Transverse colon (tissue), 4 donors: Measurements from ENCODE around the gene PDHA1. TPM values are rescaled to one million over a fixed set of nuclear protein-coding genes. Genes with fewer than 3 reads are reported as not detected.
A peak's percentile ranks its signal among the peaks of the same experiment; 100 is the strongest.

Experiments
- DNase-seq: peaks from one replicate; pipeline ENCODE4 v3.0.0-alpha.2; 2019
- H3K27ac ChIP-seq, 4 donors: fragments of 200-600 bp; sonication (generic); 2 replicates each; pipeline ENCODE4 v1.5.1; 2016 to 2018; ENCODE audit warnings: inconsistent platforms in 4 of 4
- H3K27me3 ChIP-seq: fragments of 200-600 bp; sonication (generic); 2 replicates; pipeline ENCODE4 v1.5.1; 2017; ENCODE audit warnings: inconsistent platforms
- H3K36me3 ChIP-seq, 4 donors: fragments of 200-600 bp; sonication (generic); 2 replicates each; pipeline ENCODE4 v1.5.1; 2017 to 2019; ENCODE audit warnings: inconsistent platforms in 4 of 4
- H3K4me1 ChIP-seq, 4 donors: fragments of 200-600 bp; sonication (generic); 2 replicates each; pipeline ENCODE4 v1.5.1; 2017 to 2020; ENCODE audit warnings: inconsistent platforms in 4 of 4
- H3K4me3 ChIP-seq, 4 donors: fragments of 200-600 bp; sonication (generic); 1 replicate in 1 of 4; 2 replicates in 3 of 4; pipeline versions ENCODE4 v1.5.1 to v1.6.1; 2017 to 2019; ENCODE audit warnings: inconsistent platforms in 4 of 4
- H3K9me3 ChIP-seq, 2 donors: fragments of 200-600 bp; sonication (generic); 2 replicates each; pipeline ENCODE4 v1.5.1; 2017 to 2019; ENCODE audit warnings: inconsistent platforms in 2 of 2
- EP300 ChIP-seq: sonication (generic); formaldehyde crosslinking; IDR thresholded peaks from one replicate; pipeline ENCODE4 v1.6.1; 2017; ENCODE audit warnings: antibody characterized with exemption, low read depth
- POLR2A ChIP-seq: fragments of 450-650 bp; IDR thresholded peaks from one replicate; pipeline ENCODE4 v1.6.1; 2016; ENCODE audit warnings: antibody characterized with exemption, mild to moderate bottlenecking, moderate library complexity
- POLR2AphosphoS5 ChIP-seq, 3 donors: sonication (generic); formaldehyde crosslinking; IDR thresholded peaks; one replicate each; pipeline ENCODE4 v1.6.1; 2016; ENCODE audit warnings: antibody characterized with exemption in 3 of 3
- WGBS, 2 donors: methylation state at CpG; one replicate each; pipeline ENCODE4 v1.1.5; 2018; ENCODE audit warnings: low coverage in 1 of 2; 5-methylcytosine and 5-hydroxymethylcytosine counted together
- in situ Hi-C, 4 donors: fragments of 200-750 bp; cut with MboI; loops; one replicate each; pipeline versions ENCODE4 v1.15.0 to v1.15.1; 2017; ENCODE audit warnings: low sequenced_read_pairs in 3 of 4, low pct_ligation_motif_present in 1 of 4, low pct_unique_long_range_greater_than_20kb in 1 of 4
- intact Hi-C: fragments of 100-400 bp; cut with DNase I; formaldehyde crosslinking; loops from one replicate; pipeline ENCODE4 v1.15.1; 2023; ENCODE audit warnings: low total_unique reads
- total RNA-seq, 4 donors: library from RNA; depleted of rRNA; stranded (reverse); fragments of >200 nt; gene quantifications; one replicate each; pipeline ENCODE4 v1.1.0, GENCODE V29; 2016
- TF ChIP-seq, protein P1 (sequence below), 5 experiments: fragments of 200-600 bp in 3 of 5; fragments of 450-650 bp in 2 of 5; sonication (generic) in 3 of 5; IDR thresholded peaks; 1 replicate in 2 of 5; 2 replicates in 3 of 5; pipeline ENCODE4 v1.5.1; 2016 to 2017; ENCODE audit warnings: antibody characterized with exemption in 5 of 5, inconsistent platforms in 3 of 5, mild to moderate bottlenecking in 2 of 5, moderate library complexity in 1 of 5

Gene PDHA1
- total RNA-seq, 4 donors from 2014 or later: 77.4 to 264 (median 189) TPM

DNA sequence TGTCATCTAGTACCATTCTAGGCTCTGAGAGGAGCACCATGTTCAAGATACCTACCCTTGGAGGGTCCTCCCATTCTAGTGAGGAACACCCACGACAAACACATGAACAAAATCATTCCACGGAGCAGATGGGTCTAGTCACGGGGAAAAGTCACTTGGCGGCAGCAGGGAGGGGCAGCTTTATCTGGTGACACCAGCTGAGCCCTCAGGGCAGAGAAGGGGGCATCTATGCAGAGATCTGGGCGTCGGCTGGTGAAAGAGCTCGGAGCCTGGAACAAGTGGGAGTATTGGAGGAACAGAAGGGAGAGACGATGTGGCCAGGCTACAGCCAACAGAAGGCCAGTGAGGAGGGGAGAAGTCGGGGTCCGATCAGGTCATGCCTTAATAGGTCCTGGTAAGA, 11.9 kb upstream of the PDHA1 start:
- Histone ChIP-seq H3K27me3 (no peaks in the 10 kb centered on the region), H3K36me3 (no peaks in the 10 kb centered on the region), H3K4me3 (no peak overlapping the region), H3K27ac (no peak overlapping the region), H3K9me3 (no peaks in the 10 kb centered on the region), H3K4me1 (peaks cover 0 to 4% (median 0%) of the 10 kb centered on the region in 4 donors)
- in situ Hi-C loops (loop anchor here (10.0 to 25.0 kb wide), 8 partner anchors 295 to 1595 kb away; partner anchors contain the start of genes PHKA2 (in 1 of the 4) and SCML1 (in 1 of the 4)), intact Hi-C loops (loop anchor here (10.0 kb wide), 1 partner anchor 937 kb away; no protein-coding TSS in a partner anchor)
- TF ChIP-seq POLR2A (no peak), POLR2AphosphoS5 (IDR thresholded peaks at IDR 0.05) (no peak), EP300 (no peak)
- TF ChIP-seq, protein P1, sequence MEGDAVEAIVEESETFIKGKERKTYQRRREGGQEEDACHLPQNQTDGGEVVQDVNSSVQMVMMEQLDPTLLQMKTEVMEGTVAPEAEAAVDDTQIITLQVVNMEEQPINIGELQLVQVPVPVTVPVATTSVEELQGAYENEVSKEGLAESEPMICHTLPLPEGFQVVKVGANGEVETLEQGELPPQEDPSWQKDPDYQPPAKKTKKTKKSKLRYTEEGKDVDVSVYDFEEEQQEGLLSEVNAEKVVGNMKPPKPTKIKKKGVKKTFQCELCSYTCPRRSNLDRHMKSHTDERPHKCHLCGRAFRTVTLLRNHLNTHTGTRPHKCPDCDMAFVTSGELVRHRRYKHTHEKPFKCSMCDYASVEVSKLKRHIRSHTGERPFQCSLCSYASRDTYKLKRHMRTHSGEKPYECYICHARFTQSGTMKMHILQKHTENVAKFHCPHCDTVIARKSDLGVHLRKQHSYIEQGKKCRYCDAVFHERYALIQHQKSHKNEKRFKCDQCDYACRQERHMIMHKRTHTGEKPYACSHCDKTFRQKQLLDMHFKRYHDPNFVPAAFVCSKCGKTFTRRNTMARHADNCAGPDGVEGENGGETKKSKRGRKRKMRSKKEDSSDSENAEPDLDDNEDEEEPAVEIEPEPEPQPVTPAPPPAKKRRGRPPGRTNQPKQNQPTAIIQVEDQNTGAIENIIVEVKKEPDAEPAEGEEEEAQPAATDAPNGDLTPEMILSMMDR (IDR thresholded peaks at IDR 0.05): no peak
- no peak for DNase-seq
- WGBS, 2 donors: 89% methylated on average over 10 of the region's 10 CpGs; no CpG with 5 or more reads in 1 of the 2 donors

DNA sequence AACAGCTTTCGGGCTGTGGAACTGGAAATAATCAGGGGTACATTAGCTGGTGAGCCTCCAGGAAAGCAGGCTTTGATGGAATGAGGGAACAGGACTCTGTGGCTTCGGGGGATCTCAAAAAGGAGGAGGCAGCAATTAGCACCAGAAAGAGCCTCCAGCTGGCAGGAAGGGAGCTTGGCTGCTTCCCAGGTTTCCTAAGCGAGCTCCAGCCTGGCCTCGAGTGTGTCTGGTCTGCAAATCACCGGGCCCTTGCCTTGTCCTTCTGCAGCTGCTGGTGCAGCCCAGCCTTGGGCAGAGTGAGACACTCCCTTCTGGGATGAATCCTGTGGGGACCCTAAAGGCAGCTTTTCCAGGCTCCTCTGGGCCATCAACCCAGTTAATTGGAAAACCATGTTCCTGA, 10.7 kb upstream of the PDHA1 start:
- in situ Hi-C loops: loop anchor here (10.0 to 25.0 kb wide), 8 partner anchors 296 to 1596 kb away; partner anchors contain the start of genes PHKA2 (in 1 of the 4) and SCML1 (in 1 of the 4)
- H3K4me3 ChIP-seq: no peak overlapping the region
- H3K27ac ChIP-seq: no peak overlapping the region
- no peaks in the 10 kb centered on the region for H3K36me3 ChIP-seq
- H3K9me3 ChIP-seq: no peaks in the 10 kb centered on the region
- intact Hi-C loops: loop anchor here (10.0 kb wide), 1 partner anchor 938 kb away; no protein-coding TSS in a partner anchor
- TF ChIP-seq, protein P1 (IDR thresholded peaks at IDR 0.05): no peak
- TF ChIP-seq POLR2AphosphoS5 (IDR thresholded peaks at IDR 0.05) (no peak), POLR2A (no peak), EP300 (no peak)
- no peak for DNase-seq
- 52% methylated on average over 5 of the region's 5 CpGs; no CpG with 5 or more reads in 1 of the 2 donors for WGBS, 2 donors
- H3K27me3 ChIP-seq: no peaks in the 10 kb centered on the region
- H3K4me1 ChIP-seq: peaks cover 0 to 4% (median 0%) of the 10 kb centered on the region in 4 donors

DNA sequence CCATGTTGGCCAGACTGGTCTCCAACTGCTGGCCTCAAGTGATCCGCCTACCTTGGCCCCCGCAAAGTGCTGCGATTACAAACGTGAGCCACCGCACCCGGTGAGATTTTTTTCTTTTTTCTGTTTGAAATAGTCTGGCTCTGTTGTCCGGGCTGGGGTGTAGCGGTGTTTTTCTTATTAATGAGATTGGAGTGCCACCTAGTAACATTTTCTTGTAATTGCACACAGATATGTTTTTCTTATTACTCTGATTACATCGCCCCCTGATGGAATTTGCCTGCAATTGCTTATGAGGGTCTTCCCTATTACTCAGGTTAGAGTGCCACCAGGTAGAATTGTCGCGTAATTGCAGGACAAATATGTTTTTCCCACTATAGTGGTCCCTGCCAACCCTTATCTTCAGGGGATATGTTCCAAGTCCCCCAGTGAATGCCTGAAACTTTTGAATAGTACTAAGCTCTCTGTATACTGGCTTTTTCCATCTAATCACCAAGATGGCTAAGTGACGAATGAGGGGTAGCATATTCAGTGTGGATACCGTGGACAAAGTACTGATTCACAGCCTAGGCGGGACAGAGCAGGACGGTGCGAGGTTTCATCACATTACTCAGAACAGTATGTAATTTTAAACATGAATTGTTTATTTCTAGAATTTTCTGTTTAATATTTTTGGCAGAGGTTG, 8.6 kb upstream of the PDHA1 start:
- no peaks in the 10 kb centered on the region for H3K27me3 ChIP-seq
- intact Hi-C loops: loop anchor here (10.0 kb wide), 1 partner anchor 940 kb away; no protein-coding TSS in a partner anchor
- H3K27ac ChIP-seq: no peak overlapping the region
- H3K36me3 ChIP-seq: no peaks in the 10 kb centered on the region
- peaks cover 0 to 4% (median 0%) of the 10 kb centered on the region in 4 donors for H3K4me1 ChIP-seq
- H3K9me3 ChIP-seq: no peaks in the 10 kb centered on the region
- 76% methylated on average over 16 of the region's 16 CpGs; no CpG with 5 or more reads in 1 of the 2 donors for WGBS, 2 donors
- TF ChIP-seq POLR2AphosphoS5 (IDR thresholded peaks at IDR 0.05) (no peak), EP300 (no peak), POLR2A (no peak)
- TF ChIP-seq, protein P1 (IDR thresholded peaks at IDR 0.05): peak in 4 of 5 experiments; percentile 15 to 27 (median 20)
- in situ Hi-C loops: loop anchor here (5.0 to 25.0 kb wide), 9 partner anchors 298 to 1598 kb away; partner anchors contain the start of genes PHKA2 (in 1 of the 4) and SCML1 (in 1 of the 4)
- no peak for DNase-seq
- no peak overlapping the region for H3K4me3 ChIP-seq

GRCh38 chrX:19342331-19342906, 1.3 kb upstream of the PDHA1 start:
- Histone ChIP-seq H3K27me3 (no peaks in the 10 kb centered on the region), H3K36me3 (no peaks in the 10 kb centered on the region), H3K4me3 (no peak overlapping the region), H3K4me1 (peaks cover 0 to 22% (median 5%) of the 10 kb centered on the region in 4 donors), H3K9me3 (no peaks in the 10 kb centered on the region), H3K27ac (peak overlapping the region in 2 of 4 donors; percentile 85 to 94)
- in situ Hi-C loops: loop anchor here in 3 of 4 donors (25.0 kb wide), 5 partner anchors 305 to 1605 kb away; partner anchors contain the start of genes PHKA2 (in 1 of the 3) and SCML1 (in 1 of the 3)
- 50 to 60% methylated on average over 3 to 6 of the region's 6 CpGs for WGBS, 2 donors
- intact Hi-C loops: loop anchor here (5.0 kb wide), 1 partner anchor 465 kb away; no protein-coding TSS in a partner anchor
- no peak for DNase-seq
- TF ChIP-seq EP300: no peak
